Cardiac muscle cell (in vitro differentiated cells and primary cell): ENCODE measurements around the gene KLHL8. TPM values are rescaled to one million over a fixed set of nuclear protein-coding genes. Genes with fewer than 3 reads are reported as not detected.
A peak's percentile ranks its signal among the peaks of the same experiment; 100 is the strongest.

Experiments used
- DNase-seq, 2 donors: peaks; one replicate each; pipeline versions ENCODE4 v3.0.0 to v3.0.0-alpha.2; 2010 to 2017; ENCODE audit warnings: low read depth in 1 of 2, low spot score in 1 of 2
- H3K27ac ChIP-seq: fragments of 200-600 bp; sonication (generic); 2 replicates; pipeline ENCODE4 v1.5.1; 2016
- H3K27me3 ChIP-seq: fragments of 200-600 bp; sonication (generic); 2 replicates; pipeline ENCODE4 v1.6.0; 2016; ENCODE audit warnings: control low read depth
- H3K36me3 ChIP-seq: fragments of 200-600 bp; sonication (generic); 2 replicates; pipeline ENCODE4 v1.5.1; 2016; ENCODE audit warnings: control low read depth
- H3K4me1 ChIP-seq: fragments of 200-600 bp; sonication (generic); 2 replicates; pipeline ENCODE4 v1.8.1; 2017; ENCODE audit warnings: low read depth, mild to moderate bottlenecking, mixed run types
- H3K4me3 ChIP-seq: fragments of 200-600 bp; sonication (generic); 2 replicates; pipeline ENCODE4 v1.5.1; 2016; ENCODE audit warnings: mild to moderate bottlenecking
- H3K9me3 ChIP-seq: fragments of 200-600 bp; sonication (generic); 2 replicates; pipeline ENCODE4 v1.5.1; 2017; ENCODE audit warnings: low read depth, mild to moderate bottlenecking, control low read depth
- CTCF ChIP-seq: IDR thresholded peaks from 2 replicates; pipeline ENCODE4 v1.5.1; 2012; ENCODE audit warnings: low read depth, mild to moderate bottlenecking, low read length
- polyA plus RNA-seq: library from polyadenylated mRNA; unstranded; fragments of >200 nt; fragmentation: Nextera tagmentation; extraction: Ambion mirVana; gene quantifications from 2 replicates; pipeline ENCODE4 v1.2.1, GENCODE V29; 2016
- total RNA-seq: library from RNA; depleted of rRNA; stranded (reverse); fragments of >200 nt; gene quantifications from 2 replicates; pipeline ENCODE4 v1.2.3, GENCODE V29; 2016

The KLHL8 gene
- total and polyA plus RNA-seq, 2 experiments from 2014 or later, result 5.4 to 8.0 TPM

DNA sequence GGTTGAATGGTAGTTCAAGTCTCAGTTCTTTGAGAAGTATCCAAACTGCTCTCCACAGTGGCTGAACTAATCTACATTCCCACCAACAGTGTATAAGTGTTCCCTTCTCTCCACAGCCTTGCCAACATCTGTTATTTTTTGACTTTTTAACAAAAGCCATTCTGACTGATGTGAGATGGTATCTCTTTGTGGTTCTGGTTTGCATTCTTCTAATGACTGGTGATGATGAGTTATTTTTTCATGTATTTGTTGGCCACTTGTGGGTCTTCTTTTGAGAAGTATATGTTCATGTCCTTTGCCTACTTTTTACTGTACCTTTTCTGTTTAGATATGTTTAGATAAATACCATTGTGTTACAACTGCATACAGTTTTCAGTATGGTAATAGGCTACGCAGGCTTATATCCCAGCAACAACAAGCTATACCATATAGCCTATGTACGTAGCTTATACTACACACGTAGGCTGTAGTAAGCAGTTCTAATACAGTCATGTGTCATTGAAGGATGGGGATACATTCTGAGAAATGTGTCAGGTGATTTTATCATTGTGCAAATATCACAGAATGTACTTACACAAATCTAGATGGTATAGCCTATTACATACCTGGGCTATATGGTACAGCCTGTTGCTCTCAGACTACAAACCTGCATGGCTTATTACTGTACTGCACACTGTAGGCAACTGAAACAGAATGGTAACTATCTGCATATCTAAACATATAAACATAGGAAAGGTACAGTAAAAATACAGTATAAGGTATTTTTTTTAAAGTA, 28.1 kb downstream of the KLHL8 start:
- Histone ChIP-seq H3K27ac (no peak overlapping the region), H3K27me3 (no peaks in the 10 kb centered on the region), H3K4me3 (no peak overlapping the region), H3K4me1 (no peaks in the 10 kb centered on the region), H3K36me3 (no peaks in the 10 kb centered on the region), H3K9me3 (no peaks in the 10 kb centered on the region)
- TF ChIP-seq CTCF, result no peak
- DNase-seq, result peak in 1 of 2 donors; percentile 25

GRCh38 chr4:87188932-87189331, 31.5 kb downstream of the KLHL8 start:
- Histone ChIP-seq H3K9me3 (no peaks in the 10 kb centered on the region), H3K4me3 (no peak overlapping the region), H3K36me3 (no peaks in the 10 kb centered on the region), H3K27me3 (no peaks in the 10 kb centered on the region), H3K4me1 (no peaks in the 10 kb centered on the region), H3K27ac (no peak overlapping the region)
- no peak for DNase-seq
- TF ChIP-seq CTCF, result no peak

- Histone ChIP-seq H3K9me3 (no peaks in the 10 kb centered on the region), H3K36me3 (no peaks in the 10 kb centered on the region), H3K27me3 (no peaks in the 10 kb centered on the region), H3K4me3 (no peak overlapping the region), H3K4me1 (no peaks in the 10 kb centered on the region), H3K27ac (no peak overlapping the region)
- no peak for TF ChIP-seq CTCF
- peak in 1 of 2 donors; percentile 19 for DNase-seq
These were observed 32.4 kb downstream of the KLHL8 start for GRCh38 chr4:87188048-87188447.

- TF ChIP-seq CTCF, result no peak
- no peaks in the 10 kb centered on the region for H3K9me3 ChIP-seq
- H3K36me3 ChIP-seq, result no peaks in the 10 kb centered on the region
- no peak overlapping the region for H3K27ac ChIP-seq
- H3K4me3 ChIP-seq, result no peak overlapping the region
- H3K27me3 ChIP-seq, result no peaks in the 10 kb centered on the region
- no peak for DNase-seq
- no peaks in the 10 kb centered on the region for H3K4me1 ChIP-seq
These were observed 35.1 kb downstream of the KLHL8 start for GRCh38 chr4:87185146-87185870.

DNA sequence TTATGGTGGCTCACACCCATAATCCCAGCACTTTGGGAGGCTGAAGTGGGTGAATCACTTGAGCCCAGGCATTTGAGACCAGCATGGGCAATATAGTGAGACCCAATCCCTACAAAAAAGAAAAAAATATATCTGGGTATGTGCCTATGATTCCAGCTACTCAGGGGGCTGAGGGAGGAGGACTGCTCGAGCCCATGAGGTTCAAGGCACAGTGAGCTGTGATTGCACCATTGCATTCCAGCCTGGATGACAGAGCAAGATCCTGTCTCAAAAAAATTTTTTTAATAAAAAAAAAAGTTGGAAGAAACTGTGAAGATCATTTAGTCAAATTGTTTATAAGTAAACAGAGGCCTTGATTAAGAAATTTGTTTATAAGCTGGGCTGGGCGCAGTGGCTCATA, 39.7 kb downstream of the KLHL8 start:
- no peaks in the 10 kb centered on the region for H3K4me1 ChIP-seq
- H3K27ac ChIP-seq, result no peak overlapping the region
- DNase-seq, result peak in 1 of 2 donors; percentile 62
- H3K9me3 ChIP-seq, result no peaks in the 10 kb centered on the region
- no peak overlapping the region for H3K4me3 ChIP-seq
- TF ChIP-seq CTCF, result no peak
- H3K36me3 ChIP-seq, result no peaks in the 10 kb centered on the region
- H3K27me3 ChIP-seq, result no peaks in the 10 kb centered on the region
